Spinal cord (tissue), 10 donors: Measurements from ENCODE around the gene DNASE2B. TPM values are rescaled to one million over a fixed set of nuclear protein-coding genes. Genes with fewer than 3 reads are reported as not detected.

ENCODE experiments used
- DNase-seq, 6 donors: peaks; one replicate each; pipeline versions ENCODE4 v3.0.0 to v3.0.0-alpha.2; 2013 to 2015; ENCODE audit warnings: low spot score in 6 of 6, low read depth in 4 of 6
- H3K27ac ChIP-seq: one replicate; pipeline ENCODE4 v1.5.1; 2013; ENCODE audit warnings: low read depth, low read length, control low read depth
- H3K27me3 ChIP-seq: one replicate; pipeline ENCODE4 v1.6.1; 2013; ENCODE audit warnings: low read length; ENCODE audit not compliant: control insufficient read depth, insufficient read depth
- H3K36me3 ChIP-seq: one replicate; pipeline ENCODE4 v1.6.1; 2013; ENCODE audit warnings: low read length; ENCODE audit not compliant: control insufficient read depth, insufficient read depth
- H3K4me1 ChIP-seq: one replicate; pipeline ENCODE4 v1.6.1; 2013; ENCODE audit warnings: low read length; ENCODE audit not compliant: control insufficient read depth, insufficient read depth
- H3K4me3 ChIP-seq: one replicate; pipeline ENCODE4 v1.5.1; 2013; ENCODE audit warnings: low read depth, low read length, control low read depth
- H3K9me3 ChIP-seq: one replicate; pipeline ENCODE4 v1.6.1; 2013; ENCODE audit warnings: low read length; ENCODE audit not compliant: control insufficient read depth, insufficient read depth
- WGBS: methylation state at CpG from one replicate; pipeline ENCODE4 v1.1.5; 2013; ENCODE audit warnings: missing lambda C conversion rate; ENCODE audit not compliant: insufficient coverage; 5-methylcytosine and 5-hydroxymethylcytosine counted together
- long read RNA-seq, 4 donors: transcript quantifications; one replicate each; lab custom pipeline, GENCODE V29; 2026
- polyA plus RNA-seq, 2 donors: library from polyadenylated mRNA; unstranded; fragments of 120-200 nt; gene quantifications; one replicate each; pipeline ENCODE4 v1.2.1, GENCODE V29; 2013; ENCODE audit not compliant: insufficient read length in 2 of 2
- total RNA-seq, 2 donors: library from RNA; depleted of rRNA in 1 of 2; stranded (reverse); fragments of 120-200 nt in 1 of 2; fragments of >200 nt in 1 of 2; gene quantifications; one replicate each; pipeline versions ENCODE4 v1.2.3 to v1.2.4, GENCODE V29; 2013 to 2014
- donor health status: healthy.

The DNASE2B gene, protein sequence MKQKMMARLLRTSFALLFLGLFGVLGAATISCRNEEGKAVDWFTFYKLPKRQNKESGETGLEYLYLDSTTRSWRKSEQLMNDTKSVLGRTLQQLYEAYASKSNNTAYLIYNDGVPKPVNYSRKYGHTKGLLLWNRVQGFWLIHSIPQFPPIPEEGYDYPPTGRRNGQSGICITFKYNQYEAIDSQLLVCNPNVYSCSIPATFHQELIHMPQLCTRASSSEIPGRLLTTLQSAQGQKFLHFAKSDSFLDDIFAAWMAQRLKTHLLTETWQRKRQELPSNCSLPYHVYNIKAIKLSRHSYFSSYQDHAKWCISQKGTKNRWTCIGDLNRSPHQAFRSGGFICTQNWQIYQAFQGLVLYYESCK
- total RNA-seq (under 1 TPM in 1 of 2 donors, not detected in 1; 0.22 TPM), polyA plus RNA-seq (under 1 TPM; 0.17 to 0.68 TPM)
- long read RNA-seq, donor 1, result 0 reads
- long read RNA-seq, donor 2, result 0 reads
- long read RNA-seq, donor 3, result 0 reads
- long read RNA-seq, donor 4, result 0 reads

- Histone ChIP-seq H3K4me3 (no peak within 1 kb of the TSS), H3K27me3 (no peaks in the 10 kb centered on the region), H3K9me3 (no peaks in the 10 kb centered on the region), H3K27ac (no peak within 1 kb of the TSS), H3K36me3 (no peaks in the 10 kb centered on the region), H3K4me1 (no peaks in the 10 kb centered on the region)
- DNase-seq, result peak in 1 of 6 donors; percentile 17
- WGBS, result 70% methylated on average over 7 of the region's 11 CpGs
Observed at GRCh38 chr1:84398175-84399155, at the start of gene DNASE2B. Gene DNASE2B (plus strand): TSS chr1:84398484. CDS start chr1:84398565, 81 bp downstream.

DNA sequence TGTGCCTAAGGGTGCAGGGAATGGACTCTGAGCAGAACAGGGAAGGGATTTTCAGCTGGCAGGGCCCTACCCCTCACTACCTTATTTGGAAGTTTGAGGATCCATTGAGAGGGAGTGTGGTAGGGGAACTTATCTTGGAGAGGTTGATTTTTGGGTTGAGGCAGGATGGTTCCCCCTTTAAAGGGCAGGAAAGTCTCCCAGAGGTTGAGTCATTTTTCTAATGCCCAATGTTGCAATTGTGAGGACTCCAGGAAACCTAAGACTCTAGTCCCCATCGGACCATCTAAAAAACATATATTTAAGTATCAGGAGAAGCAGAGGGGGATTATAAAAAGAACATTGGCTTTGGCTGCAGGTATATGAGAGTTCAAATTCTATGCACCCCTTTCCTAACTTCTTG lies 49.5 kb upstream of the DNASE2B start:
- Histone ChIP-seq H3K27ac (no peak overlapping the region), H3K36me3 (no peaks in the 10 kb centered on the region), H3K4me1 (peaks cover 4% of the 10 kb centered on the region), H3K4me3 (no peak overlapping the region), H3K9me3 (no peaks in the 10 kb centered on the region), H3K27me3 (no peaks in the 10 kb centered on the region)
- no CpG with 5 or more reads among the region's 1 CpG for WGBS
- DNase-seq, result no peak

DNA sequence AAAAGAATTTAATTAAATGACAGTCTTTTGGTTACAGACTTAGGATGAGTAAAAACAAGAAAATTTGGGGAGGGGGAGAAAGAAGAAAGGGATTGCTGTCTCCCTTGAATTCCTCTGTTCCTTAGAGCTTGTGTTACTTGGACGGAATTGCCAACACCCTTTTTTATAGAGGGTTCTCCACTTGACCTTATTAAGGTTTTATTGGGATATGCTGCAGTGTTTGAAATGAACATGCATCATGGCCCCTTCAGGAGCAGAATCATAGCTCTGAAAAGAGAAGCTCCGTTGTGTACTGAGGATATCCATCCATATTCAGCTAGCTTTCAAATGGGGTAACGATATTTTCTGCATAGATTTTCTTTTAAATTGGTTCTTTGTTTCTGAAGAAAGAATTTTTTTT lies 48.2 kb upstream of the DNASE2B start:
- Histone ChIP-seq H3K27me3 (no peaks in the 10 kb centered on the region), H3K27ac (no peak overlapping the region), H3K9me3 (no peaks in the 10 kb centered on the region), H3K36me3 (no peaks in the 10 kb centered on the region), H3K4me1 (peaks cover 4% of the 10 kb centered on the region), H3K4me3 (no peak overlapping the region)
- no CpG with 5 or more reads among the region's 3 CpGs for WGBS
- no peak for DNase-seq

DNA sequence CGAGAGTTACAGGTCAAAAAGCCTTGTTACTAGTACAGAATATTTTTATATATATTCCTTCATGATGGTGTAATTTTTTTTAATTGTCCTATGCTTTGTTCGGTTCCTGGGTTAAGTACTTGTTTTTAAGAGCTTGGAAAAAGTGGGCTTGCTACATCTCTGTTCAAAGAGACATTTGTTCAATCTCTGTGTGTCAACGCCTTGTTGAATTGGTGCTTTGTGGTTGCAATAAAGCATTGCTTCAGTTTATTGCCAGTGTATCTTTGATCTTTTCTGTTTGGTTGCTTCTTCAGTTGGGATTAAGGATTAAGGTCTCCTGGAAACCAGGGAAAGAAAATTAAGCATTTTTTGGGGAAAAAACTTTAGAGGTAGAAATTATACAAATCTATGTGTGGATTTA lies 47.7 kb upstream of the DNASE2B start:
- WGBS, result 36% methylated on average over 2 of the region's 3 CpGs
- H3K27me3 ChIP-seq, result no peaks in the 10 kb centered on the region
- no peak for DNase-seq
- H3K9me3 ChIP-seq, result no peaks in the 10 kb centered on the region
- H3K4me1 ChIP-seq, result peaks cover 4% of the 10 kb centered on the region
- no peak overlapping the region for H3K4me3 ChIP-seq
- no peaks in the 10 kb centered on the region for H3K36me3 ChIP-seq
- H3K27ac ChIP-seq, result no peak overlapping the region

DNA sequence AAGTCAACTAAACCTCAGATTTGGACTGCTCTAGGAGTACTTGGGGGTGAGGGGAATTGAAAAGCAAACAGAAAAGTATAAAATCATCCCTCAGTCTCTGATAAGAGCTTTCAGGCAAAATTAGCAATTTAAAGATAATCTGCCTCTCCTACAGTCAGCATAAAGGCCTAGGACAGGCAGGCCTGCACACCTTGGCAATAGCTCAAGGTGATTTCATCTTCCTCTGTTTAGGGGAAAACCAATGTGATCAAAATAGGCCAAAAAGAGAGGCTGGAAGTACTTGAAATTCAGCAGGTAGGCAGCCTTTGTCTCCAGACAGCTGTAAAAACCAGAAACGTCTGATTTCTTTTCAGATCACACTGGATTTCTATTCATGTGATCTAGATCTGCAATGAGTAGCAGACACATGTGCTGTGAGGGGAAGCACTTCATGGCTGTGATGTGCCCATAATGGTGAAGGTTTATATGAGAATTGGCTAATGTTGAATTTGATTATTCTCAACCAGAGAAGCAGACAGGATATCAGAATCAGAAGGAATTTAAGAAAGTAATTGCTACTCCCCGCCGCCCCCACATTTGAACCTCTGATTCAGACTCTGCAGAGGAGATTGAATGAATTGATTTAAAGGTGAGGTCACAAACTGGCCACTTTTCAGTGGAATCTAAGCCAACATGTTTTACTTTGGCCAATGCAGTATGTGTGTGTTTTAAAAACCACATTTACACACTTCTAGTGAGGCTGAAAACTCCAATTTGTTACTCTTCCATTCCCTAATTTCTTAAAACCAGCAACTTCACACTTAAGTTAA lies 45.8 kb upstream of the DNASE2B start:
- H3K27ac ChIP-seq, result no peak overlapping the region
- DNase-seq, result peak in 1 of 6 donors; percentile 12
- H3K27me3 ChIP-seq, result no peaks in the 10 kb centered on the region
- WGBS, result no CpG with 5 or more reads among the region's 3 CpGs
- H3K4me3 ChIP-seq, result no peak overlapping the region
- H3K36me3 ChIP-seq, result no peaks in the 10 kb centered on the region
- peaks cover 4% of the 10 kb centered on the region for H3K4me1 ChIP-seq
- no peaks in the 10 kb centered on the region for H3K9me3 ChIP-seq

- peak overlapping the region; percentile 13 for H3K27ac ChIP-seq
- WGBS, result 43% methylated on average over 3 of the region's 3 CpGs
- H3K4me3 ChIP-seq, result no peak overlapping the region
- DNase-seq, result peak in 2 of 6 donors; percentile 45 to 62
- H3K9me3 ChIP-seq, result no peaks in the 10 kb centered on the region
- peaks cover 4% of the 10 kb centered on the region for H3K4me1 ChIP-seq
- no peaks in the 10 kb centered on the region for H3K36me3 ChIP-seq
- no peaks in the 10 kb centered on the region for H3K27me3 ChIP-seq
Observed at GRCh38 chr1:84353695-84354094, 44.6 kb upstream of the DNASE2B start.

DNA sequence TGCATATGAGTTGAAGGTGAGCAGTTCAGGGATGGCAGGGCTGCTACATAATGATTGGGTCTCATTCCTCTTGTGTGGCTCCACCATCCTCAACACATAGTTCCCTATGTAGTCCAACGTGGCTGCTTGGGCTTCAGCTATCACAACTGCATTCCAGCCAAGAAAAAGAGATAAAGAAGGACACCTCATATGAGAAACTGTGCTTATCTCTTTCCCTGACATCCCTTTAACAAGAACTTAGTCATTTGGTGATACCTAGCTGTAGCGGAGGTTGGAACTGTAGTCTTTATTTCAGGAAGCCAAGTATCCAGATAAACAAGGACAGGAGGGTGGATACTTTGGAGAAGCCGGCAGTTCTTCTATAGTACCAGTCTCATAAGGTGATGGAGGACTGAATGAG lies 42.7 kb upstream of the DNASE2B start:
- no peak overlapping the region for H3K4me3 ChIP-seq
- WGBS, result no CpG with 5 or more reads among the region's 3 CpGs
- H3K4me1 ChIP-seq, result peaks cover 4% of the 10 kb centered on the region
- no peaks in the 10 kb centered on the region for H3K9me3 ChIP-seq
- H3K27me3 ChIP-seq, result no peaks in the 10 kb centered on the region
- H3K36me3 ChIP-seq, result no peaks in the 10 kb centered on the region
- H3K27ac ChIP-seq, result no peak overlapping the region
- DNase-seq, result no peak

GRCh38 chr1:84356881-84357280 lies 41.4 kb upstream of the DNASE2B start:
- DNase-seq, result no peak
- WGBS, result no CpG with 5 or more reads among the region's 1 CpG
- H3K27ac ChIP-seq, result no peak overlapping the region
- no peaks in the 10 kb centered on the region for H3K27me3 ChIP-seq
- no peaks in the 10 kb centered on the region for H3K9me3 ChIP-seq
- no peak overlapping the region for H3K4me3 ChIP-seq
- H3K36me3 ChIP-seq, result no peaks in the 10 kb centered on the region
- H3K4me1 ChIP-seq, result peaks cover 4% of the 10 kb centered on the region

- Histone ChIP-seq H3K4me3 (no peak overlapping the region), H3K27ac (no peak overlapping the region), H3K36me3 (no peaks in the 10 kb centered on the region), H3K4me1 (no peaks in the 10 kb centered on the region), H3K27me3 (no peaks in the 10 kb centered on the region), H3K9me3 (no peaks in the 10 kb centered on the region)
- 100% methylated on average over 1 of the region's 4 CpGs for WGBS
- no peak for DNase-seq
Observed at GRCh38 chr1:84358695-84359094, 39.6 kb upstream of the DNASE2B start.
